CD4-positive, alpha-beta T cell treated with Interferon gamma for 1 hour (primary cell): ENCODE data around the gene MRPL18.
"Not testable (repeated sequence)": the region's sequence is repeated elsewhere in the genome, so short reads cannot be mapped to it uniquely, and the experiment has no call there.

Experiments
- DNase-seq: peaks from one replicate; pipeline ENCODE4 v3.0.0-alpha.2; 2020

The MRPL18 gene

DNA sequence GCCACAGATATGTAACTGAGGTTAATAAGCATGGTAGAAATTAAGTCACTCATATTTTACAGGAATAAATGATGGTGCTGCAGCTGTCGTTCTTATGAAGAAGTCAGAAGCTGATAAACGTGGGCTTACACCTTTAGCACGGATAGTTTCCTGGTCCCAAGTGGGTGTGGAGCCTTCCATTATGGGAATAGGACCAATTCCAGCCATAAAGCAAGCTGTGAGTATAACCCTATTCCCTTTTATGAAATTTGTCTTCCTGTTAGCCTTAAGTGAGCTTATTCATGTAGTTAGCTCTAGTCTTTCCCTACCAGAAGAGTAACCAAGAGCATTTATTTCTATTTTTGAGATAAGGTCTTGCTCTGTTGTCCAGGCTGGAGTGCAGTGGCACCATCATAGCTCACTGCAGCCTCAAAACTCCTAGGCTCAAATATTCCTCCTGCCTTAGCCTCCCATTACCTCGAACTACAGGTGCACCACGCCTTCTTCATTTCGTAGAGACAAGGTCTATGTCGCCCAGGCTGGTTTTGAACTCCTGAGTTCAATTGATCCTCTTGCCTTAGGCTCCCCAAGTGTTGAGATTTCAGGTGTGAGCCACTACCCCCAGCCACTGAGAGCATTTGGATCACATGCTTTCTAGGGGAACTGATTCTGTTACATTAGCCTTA, 12.9 kb upstream of the MRPL18 start:
- DNase-seq = no peak

DNA sequence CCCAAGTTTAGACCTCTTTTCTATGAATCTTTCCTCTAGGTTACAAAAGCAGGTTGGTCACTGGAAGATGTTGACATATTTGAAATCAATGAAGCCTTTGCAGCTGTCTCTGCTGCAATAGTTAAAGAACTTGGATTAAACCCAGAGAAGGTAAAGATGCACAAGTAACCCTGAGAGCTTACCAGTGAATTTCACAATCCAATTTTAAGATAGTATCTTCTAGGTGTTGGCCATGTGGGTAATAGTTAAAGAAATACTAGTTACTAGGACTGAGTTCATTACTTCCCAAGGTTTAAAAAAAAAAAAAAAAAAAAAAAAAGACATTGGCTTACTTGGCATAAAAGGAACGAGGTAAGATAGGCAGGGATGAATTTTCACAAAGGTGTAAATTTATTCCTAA, 12.1 kb upstream of the MRPL18 start:
- DNase-seq = no peak

DNA sequence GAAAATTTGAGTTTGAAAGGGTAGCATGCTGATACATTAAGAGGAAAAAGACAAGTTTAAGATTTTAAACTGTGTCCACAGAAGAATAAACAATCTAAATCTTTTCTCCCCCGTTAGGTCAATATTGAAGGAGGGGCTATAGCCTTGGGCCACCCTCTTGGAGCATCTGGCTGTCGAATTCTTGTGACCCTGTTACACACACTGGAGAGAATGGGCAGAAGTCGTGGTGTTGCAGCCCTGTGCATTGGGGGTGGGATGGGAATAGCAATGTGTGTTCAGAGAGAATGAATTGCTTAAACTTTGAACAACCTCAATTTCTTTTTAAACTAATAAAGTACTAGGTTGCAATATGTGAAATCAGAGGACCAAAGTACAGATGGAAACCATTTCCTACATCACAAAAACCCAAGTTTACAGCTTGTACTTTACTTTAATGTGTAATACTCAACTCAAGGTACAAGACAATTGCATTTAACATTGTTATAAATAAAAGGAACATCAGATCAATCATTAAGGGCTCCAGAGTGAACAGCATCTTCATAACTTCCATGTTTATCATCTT, 11.6 kb upstream of the MRPL18 start:
- no peak for DNase-seq

DNA sequence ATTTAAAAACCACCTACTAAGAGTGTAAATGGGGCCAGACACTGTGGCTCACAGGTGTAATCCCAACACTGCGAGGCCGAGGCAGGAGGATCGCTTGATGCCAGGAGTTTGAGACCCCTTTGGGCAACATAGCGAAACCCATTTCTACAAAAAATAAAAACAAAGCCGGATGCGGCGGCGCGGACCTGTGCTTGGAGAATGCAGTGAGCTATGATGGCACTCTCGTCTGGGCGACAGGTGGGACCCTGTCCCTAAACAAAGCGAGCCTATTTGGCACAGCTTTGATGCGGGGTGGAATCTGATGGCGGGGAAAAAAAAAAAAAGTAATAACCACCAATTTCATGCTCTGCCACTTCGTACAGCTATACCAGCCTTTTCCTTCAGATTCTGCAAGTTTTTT, 2.0 kb upstream of the MRPL18 start:
- DNase-seq = no peak

DNA sequence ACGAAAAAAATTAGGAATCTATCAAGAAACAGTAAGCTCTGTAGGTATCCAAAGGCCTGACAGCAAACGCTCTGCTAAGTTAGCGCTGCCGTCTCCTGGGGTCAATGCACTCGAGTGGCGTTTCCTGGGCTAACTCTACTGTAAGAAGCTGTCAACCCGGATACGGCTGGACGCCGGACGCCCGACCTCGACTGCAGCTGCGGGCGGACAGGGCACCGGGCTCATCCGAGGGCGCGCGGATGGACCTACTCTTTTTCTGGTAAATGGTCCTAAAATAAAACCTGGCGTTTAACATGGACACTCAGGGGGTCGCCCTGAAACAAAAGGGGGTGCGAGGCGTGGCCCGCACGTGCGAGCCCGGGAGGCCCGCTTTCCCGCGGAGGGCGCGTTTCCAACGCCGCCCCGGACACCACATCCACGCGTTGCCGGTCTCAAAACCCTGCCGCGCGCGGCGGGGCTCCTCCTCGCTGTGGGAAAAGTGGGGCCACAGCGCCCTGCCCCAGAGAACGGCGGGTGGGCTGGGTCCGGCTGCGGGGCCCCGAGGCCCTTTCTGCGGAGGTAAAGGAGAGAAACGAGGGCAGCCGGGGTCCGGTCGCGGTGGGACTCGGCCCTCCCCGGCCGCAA, 1.4 kb upstream of the MRPL18 start:
- no peak for DNase-seq

DNA sequence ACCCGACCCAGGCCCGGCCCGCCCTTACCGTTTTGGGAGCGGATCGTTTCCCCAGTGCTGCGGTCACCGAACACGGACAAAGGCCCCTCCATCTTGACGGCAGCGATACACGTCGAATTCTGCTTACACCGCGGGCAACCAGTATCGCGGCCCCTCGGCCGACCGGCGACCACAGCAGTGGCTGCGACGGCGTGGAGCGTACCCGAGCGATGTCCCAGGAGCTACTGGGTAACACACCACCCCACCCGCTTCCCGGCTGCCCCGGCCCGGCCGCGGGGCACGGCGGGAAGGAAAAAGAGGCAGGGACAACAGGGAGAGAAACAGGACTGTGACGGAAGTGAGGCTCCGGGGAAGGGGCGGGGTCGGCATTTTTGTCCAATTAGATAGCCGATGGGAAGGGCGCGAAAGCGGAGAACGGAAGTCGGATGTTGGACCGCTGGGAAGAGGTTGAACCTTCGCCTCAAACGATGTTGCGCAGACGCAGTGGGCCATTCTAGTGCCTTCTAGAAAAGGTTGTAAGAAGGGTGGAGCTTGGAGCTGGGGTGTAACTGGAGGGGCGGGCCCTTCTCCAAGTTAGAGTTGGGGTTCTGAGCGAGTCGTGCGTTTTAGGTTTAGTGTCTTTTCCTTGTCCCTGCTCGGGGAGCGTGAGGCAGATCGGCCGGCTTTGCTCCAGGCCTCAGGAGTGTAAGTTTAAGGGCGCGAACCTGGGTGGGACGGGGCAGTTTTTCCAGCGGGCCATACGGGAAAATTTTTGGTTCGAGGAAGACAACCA, 704 bp upstream of the MRPL18 start, which contains the start of gene TCP1:
Gene TCP1, minus strand, starts transcription at position 226 of the 772 bp plus-strand sequence. Its CDS starts 134 bp downstream, at position 92.
- DNase-seq = peak; percentile 99

DNA sequence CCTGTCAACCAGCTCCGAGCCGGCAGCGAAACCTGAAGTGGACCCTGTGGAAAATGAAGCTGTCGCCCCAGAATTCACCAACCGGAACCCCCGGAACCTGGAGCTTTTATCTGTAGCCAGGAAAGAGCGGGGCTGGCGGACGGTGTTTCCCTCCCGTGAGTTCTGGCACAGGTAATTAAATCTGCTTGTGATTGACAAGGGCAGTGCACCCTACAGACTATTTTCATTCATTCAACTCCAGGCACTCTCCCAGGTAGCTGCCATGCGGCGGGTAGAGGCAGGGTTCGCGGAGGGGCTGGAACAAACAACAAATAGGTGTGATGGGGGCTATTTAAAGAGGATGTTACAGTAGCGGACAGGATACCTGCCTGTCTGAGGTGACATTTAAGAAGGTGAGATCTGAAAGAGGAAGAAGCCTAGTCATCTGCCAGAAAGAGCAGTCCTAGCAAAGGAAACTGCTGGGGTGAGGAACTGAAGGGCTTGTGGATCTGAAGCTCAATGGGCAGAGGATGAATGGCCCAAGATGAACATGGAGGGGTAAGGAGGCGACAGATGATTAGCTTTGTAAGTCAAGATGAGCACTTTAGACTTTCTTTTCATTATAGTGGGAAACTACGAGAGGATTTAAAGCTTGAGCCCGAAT, 810 bp downstream of the MRPL18 start:
- DNase-seq = no peak

DNA sequence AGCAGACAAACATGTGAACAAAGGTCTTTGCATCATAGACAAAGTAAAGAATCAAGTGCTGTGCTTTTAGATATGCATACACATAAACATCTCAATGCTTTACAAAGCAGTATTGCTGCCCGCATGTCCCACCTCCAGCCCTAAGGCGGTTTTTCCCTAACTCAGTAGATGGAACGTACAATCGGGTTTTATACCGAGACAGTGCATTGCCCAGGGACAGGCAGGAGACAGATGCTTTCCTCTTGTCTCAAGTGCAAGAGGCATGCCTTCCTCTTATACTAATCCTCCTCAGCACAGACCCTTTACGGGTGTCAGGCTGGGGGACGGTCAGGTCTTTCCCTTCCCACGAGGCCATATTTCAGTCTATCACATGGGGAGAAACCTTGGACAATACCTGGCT, 4.7 kb downstream of the MRPL18 start:
- not testable (repeated sequence) for DNase-seq

DNA sequence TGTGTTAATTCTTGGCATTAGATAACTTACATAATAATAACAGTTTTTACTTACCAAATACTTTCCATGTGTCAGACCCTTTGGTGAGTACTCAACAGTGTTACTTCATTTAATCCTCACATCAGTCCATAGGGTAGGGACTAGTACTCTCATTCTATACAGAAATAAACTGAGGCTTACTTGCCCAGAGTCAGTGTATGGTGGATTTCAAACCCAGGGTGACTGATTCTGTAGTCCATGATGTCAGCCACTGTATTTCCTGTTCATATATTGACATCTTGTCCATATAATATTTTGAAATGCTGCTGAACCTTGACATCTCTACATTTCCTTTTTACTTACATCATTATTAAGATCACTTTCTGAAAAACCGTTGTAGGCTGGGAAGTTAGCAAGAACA, 7.3 kb downstream of the MRPL18 start:
- no peak for DNase-seq

DNA sequence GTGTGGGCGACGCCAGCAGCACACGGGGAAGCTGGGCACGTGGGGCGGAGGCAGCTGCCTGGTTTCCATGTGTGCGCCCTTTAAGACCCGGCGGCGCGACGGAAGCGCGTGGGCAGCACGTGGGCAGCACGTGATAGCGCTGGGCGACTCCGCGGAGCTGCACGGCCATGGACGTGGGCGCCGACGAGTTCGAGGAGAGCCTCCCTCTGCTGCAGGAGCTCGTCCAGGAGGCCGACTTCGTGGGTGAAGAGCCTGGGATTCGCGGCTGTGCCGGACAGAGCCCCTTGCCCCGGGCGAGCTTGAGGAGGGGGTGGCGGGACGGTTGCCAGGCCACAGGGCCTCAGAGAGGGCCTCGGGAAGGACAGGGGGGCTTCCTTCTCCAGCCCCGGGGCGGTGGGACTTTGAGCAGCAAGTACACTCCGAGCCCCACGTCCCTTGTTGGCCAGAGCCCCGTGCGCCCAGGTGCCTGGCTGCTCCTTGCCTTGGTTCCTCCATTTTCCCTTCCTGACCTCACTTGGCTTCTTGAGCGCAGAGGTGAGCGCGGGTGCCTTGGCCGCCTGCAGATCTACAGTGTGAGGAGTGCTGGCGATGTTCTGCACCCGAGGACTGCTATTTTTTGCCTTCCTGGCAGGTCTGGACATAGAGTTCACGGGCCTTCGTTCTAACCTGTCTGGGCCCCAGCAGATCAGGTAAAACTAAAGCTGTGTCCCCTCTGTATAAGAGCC, 10.0 kb downstream of the MRPL18 start, which contains the start of gene PNLDC1:
Gene PNLDC1, plus strand, starts transcription at position 136 of the 725 bp plus-strand sequence. Its CDS starts 32 bp downstream, at position 168.
- no peak for DNase-seq

DNA sequence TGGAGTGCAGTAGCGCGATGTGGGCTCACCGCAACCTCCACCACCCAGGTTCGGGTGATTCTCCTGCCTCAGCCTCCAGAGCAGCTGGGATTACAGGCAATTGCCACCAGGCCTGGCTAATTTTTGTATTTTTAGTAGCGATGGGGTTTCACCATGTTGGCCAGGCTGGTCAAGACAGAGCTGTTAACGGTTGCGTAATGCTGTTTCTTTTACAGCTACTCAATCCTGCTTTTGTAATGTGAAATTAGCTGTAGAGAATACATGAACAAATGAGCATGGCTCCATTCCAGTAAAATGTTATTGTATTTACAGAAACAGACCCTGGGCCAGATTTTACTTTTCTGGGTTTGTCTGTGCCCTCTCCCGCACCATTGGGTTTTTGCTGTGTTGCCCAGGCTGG, 11.7 kb downstream of the MRPL18 start:
- no peak for DNase-seq

DNA sequence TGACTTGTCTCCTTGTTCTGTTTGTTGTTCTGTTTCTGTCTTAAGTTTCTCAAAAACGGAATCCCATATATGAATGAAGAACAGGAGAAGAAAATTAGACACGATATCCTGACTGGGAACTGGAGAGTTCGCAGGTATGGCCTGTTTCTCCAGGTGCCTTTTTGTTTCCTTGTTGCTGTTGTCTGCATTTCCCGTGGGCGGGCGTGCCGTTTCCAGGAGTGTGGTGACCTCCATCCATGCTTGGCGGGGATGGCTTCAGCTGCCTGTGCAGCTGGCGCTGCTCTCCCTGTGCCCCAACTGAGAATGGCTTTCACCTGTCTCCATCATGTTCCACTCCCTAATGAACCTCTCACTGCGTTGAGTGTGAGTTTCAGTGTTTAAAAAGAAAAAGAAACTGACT, 14.2 kb downstream of the MRPL18 start:
- no peak for DNase-seq

DNA sequence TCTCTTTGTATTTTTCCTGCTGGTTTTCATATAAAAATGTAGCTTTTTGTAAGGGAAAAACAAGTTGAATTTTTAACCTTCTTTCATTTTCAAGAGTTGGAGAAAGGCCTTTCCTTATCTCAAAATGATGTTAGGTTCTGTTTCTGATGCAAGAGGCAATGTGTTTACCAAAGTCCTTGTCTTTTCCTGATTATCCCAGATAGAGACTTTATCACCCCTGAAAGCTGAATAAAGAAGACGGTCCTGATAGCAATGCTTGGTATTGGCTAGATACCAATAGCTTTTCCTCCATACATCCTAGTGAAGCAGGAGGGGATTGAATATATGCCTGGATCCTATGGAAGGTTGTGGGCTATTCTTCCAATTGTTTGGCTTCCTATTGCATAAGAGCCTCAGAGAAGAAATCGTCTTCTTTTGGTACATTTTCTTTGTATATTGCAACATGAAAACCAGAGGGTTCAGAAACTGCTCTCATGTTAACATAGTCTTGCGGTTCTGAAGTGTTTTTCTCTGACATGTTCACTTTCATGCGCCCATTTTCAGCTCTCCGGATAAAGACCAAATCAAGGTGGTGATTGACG, 15.3 kb downstream of the MRPL18 start:
- no peak for DNase-seq

DNA sequence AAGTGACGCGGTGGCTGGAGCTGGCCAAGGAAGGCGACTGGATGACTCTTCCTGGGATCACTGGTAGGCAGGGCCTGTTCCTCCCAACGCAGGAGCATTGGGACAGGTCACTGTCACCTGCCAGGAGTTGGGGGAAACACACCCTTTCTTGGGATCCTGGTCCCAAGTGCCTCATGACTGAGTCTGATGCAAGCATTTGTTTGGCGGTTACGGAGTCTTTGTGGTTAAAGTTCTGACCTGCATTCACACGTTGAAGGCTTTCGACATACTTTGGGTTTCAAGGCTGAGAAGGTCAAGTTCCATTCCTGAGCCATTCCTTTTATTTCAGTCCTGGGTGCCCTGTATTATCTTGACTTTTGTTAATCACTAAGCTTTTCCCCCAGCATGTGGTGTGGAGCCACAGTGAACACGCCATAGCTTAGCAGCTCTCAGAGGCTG, 15.8 kb downstream of the MRPL18 start:
- DNase-seq = no peak

DNA sequence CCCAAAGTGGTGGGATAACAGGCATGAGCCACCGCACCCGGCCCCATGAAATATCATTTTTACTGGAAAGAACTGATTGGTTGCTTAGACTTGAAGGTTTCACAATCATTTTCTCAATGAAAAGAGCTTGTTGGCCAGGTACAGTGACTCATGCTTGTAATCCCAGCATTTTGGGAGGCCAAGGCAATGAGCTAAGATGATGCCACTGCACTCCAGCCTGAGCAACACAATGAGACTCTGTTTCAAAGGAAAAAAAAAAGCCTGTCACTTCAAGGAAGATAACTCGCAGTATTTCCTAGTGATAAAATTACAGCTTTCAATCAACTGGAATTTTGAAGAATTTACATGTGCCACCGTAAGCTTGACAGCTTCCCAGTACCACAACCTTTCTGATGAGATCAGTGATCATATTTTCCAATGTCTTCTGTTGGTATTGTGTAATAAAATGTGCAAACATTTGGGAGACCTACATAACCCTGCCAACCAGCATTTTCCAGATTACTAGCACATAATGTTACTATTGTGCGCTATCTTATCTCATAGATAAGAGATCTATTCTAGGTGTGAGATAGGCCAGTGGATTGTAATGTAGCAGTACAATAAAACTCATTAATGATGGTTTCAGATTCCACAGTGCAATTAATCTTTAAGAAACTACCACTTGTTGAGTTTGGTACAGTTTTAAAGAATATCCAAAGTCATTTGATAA, 17.0 kb downstream of the MRPL18 start:
- DNase-seq = no peak

DNA sequence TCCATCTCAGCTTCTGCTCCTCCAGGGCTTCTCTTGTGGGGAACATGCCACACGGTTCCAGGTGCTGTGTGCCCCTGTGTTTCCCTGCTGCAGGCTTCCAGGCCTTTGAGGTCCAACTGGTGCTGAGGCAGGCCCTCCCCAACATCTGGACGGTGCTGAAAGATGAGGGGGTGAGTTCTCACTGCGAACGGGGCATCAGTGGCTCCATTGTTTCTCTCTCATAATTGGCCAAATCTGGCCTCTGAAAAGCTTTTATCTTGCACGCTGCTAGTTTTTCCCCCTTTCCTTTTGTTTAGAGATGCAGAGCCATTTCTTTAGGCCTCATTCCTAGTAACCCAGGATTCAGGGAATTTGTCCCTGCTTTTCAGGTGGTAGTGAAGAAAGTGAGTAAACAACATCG, 18.4 kb downstream of the MRPL18 start:
- no peak for DNase-seq

DNA sequence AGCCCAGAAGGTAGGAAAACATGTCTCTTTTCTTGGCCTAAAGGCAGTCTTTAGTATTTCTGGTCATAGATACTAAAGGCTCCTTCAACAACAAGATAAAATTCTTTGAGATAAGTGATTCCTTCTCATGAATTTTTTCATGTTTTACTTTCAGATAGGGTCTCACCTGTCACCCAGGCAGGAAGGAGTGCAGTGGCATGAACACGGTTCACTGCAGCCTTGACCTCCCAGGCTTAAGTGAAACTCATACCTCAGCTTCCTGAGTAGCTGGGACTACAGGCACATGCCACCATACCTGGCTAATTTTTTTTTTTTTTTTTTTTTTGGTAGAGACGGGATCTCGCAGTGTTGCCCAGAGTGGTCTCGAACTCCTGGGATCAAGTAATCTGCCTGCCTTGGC, 18.9 kb downstream of the MRPL18 start:
- no peak for DNase-seq

DNA sequence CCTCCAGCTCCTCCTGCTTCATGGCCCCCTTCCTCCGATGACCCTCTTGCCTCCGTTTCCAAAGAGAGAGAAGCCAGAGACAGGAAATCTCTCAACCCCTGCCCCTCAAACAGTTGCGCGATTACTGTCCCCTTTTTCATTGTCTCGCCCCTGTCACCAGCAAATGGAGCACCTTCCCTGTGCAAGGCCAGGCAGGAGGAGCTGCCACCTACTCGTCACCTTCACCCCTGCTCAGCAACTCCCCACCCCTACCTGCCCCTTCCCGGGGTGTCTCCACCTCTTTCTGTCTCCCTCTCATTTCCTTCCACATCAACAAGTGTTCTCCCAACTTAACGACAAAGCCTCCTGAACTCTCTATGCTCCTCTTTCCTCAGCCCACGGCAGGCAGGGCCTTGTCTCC, 23.5 kb downstream of the MRPL18 start:
- no peak for DNase-seq

DNA sequence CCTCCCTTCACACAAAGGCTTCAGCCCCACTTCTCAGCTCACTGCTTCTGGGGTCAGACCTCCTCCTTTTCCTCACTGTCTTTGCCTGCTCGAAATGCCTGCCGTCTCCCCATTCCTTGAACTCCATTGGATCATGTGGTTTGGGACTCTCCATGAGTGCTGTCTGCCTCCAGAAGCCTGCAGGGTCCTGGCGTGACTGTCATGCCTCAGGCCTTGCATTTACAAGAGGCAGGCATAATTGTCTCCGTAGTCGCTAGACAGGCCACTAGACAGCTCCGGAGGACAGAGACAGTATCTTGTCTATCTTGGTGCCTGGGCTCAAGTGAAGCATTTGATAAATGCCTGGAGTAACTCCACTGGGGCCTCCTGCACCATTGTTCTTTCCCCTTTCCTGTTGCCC, 25.1 kb downstream of the MRPL18 start:
- DNase-seq = no peak

DNA sequence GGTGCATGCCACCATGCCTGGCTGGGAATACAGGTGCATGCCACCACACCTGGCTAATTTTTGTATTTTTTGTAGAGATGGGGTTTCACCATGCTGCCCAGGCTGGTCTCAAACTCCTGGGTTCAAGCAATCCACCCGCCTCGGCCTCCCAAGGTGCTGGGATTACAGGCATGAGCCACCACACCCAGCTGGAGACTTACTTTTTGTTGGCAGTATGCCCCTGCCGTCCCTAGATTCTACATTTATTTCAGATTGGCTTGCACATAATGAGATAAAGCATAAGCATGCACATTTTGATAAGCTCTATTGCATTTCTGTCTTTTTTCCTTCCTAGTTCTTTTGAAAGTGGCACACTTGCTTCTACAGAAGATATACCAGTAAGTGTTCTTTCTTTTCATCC, 26.5 kb downstream of the MRPL18 start:
- DNase-seq = not testable (repeated sequence)
